ENCODE measurements around the gene BBS12. TPM values are rescaled to one million over a fixed set of nuclear protein-coding genes. Genes with fewer than 3 reads are reported as not detected.
A peak's percentile ranks its signal among the peaks of the same experiment; 100 is the strongest.

Gene BBS12
- total and polyA plus RNA-seq, 9 of the 15 experiments (the other 6 are each of a cell fraction or from before 2014, with no cell fraction given) = 2.7 to 6.5 (median 3.3) TPM

GRCh38 chr4:122775987-122776836 lies 43.7 kb downstream of the BBS12 start (continued):
- TF ChIP-seq ZBTB9 (CRISPR knock-in tag; IDR thresholded peaks at IDR 0.05) (no peak), CBFB (CRISPR knock-in tag; IDR thresholded peaks at IDR 0.05) (no peak), MEF2D (tag; conservative IDR thresholded peaks at IDR 0.05; ENCODE audit: low read depth) (no peak), RBM15 (IDR thresholded peaks at IDR 0.05; ENCODE audit: insufficient read depth, low read length) (no peak), RNF219 (CRISPR knock-in tag; IDR thresholded peaks at IDR 0.05) (no peak), ZNF23 (CRISPR knock-in tag; IDR thresholded peaks at IDR 0.05) (no peak), ZNF589 (CRISPR knock-in tag; IDR thresholded peaks at IDR 0.05; ENCODE audit: low read depth) (no peak), FOXJ3 (CRISPR knock-in tag; IDR thresholded peaks at IDR 0.05) (no peak), E2F4 (CRISPR knock-in tag; IDR thresholded peaks at IDR 0.05; ENCODE audit: low read depth) (no peak), ZNF507 (tag; conservative IDR thresholded peaks at IDR 0.05) (no peak), IRF2 (CRISPR knock-in tag; IDR thresholded peaks at IDR 0.05) (no peak), ZNF316 (IDR thresholded peaks at IDR 0.05) (peak; percentile 80), TSC22D4 (tag; IDR thresholded peaks at IDR 0.05) (no peak), E2F8 (IDR thresholded peaks at IDR 0.05; ENCODE audit: low read depth, partially characterized antibody) (no peak), ZNF79 (CRISPR knock-in tag; IDR thresholded peaks at IDR 0.05; ENCODE audit: low read depth) (no peak), MYC (IDR thresholded peaks at IDR 0.05; ENCODE audit: low read depth, low read length) (no peak), MYC (CRISPR knock-in tag; IDR thresholded peaks at IDR 0.05; ENCODE audit: borderline replicate concordance, low read depth) (no peak), RFX1 (IDR thresholded peaks at IDR 0.05) (no peak), ELK3 (CRISPR knock-in tag; IDR thresholded peaks at IDR 0.05) (no peak), MCM3 (IDR thresholded peaks at IDR 0.05) (no peak)

Data from K562 (cell line).